AG04449 (cell line): ENCODE measurements around the gene PMEPA1.

Source experiments
- CTCF ChIA-PET: fragments of 350-600 bp; formaldehyde crosslinking; extraction: SDS; loops from one replicate; lab custom pipeline; 2021; ENCODE audit warnings: antibody characterized with exemption; lab: Yijun Ruan, JAX
- POLR2A ChIA-PET: fragments of 400-600, 350-600 bp; formaldehyde crosslinking; extraction: SDS; loops from one replicate; lab custom pipeline; 2020; ENCODE audit warnings: antibody characterized with exemption, inconsistent platforms; lab: Yijun Ruan, JAX
- DNase-seq: peaks from one replicate; pipeline ENCODE4 v3.0.0-alpha.2; 2010; ENCODE audit warnings: low read depth, low spot score
- H3K4me3 ChIP-seq: 2 replicates; pipeline ENCODE4 v1.5.1; 2011; ENCODE audit warnings: low read depth, mild to moderate bottlenecking, control low read depth, low read length
- CTCF ChIP-seq: IDR thresholded peaks from one replicate; pipeline ENCODE4 v1.5.1; 2011; ENCODE audit warnings: mild to moderate bottlenecking, moderate library complexity, low read length, control low read depth, inconsistent platforms; ENCODE audit not compliant: insufficient read depth; ENCODE audit errors: missing control alignments

The PMEPA1 gene

GRCh38 chr20:57705127-57705899, 4.5 kb downstream of the PMEPA1 start:
- no peak for DNase-seq
- CTCF ChIA-PET: no interaction called here
- H3K4me3 ChIP-seq: no peak overlapping the region
- TF ChIP-seq CTCF: no peak
- POLR2A ChIA-PET: no interaction called here

GRCh38 chr20:57704245-57704644, 5.6 kb downstream of the PMEPA1 start:
- ChIA-PET POLR2A (no interaction called here), CTCF (no interaction called here)
- no peak for DNase-seq
- H3K4me3 ChIP-seq: no peak overlapping the region
- no peak for TF ChIP-seq CTCF

- no peak overlapping the region for H3K4me3 ChIP-seq
- no peak for TF ChIP-seq CTCF
- POLR2A ChIA-PET: no interaction called here
- CTCF ChIA-PET: no interaction called here
- DNase-seq: no peak
Observed at GRCh38 chr20:57703013-57703412, 6.8 kb downstream of the PMEPA1 start.

GRCh38 chr20:57702521-57702920, 7.3 kb downstream of the PMEPA1 start:
- no peak overlapping the region for H3K4me3 ChIP-seq
- ChIA-PET POLR2A (no interaction called here), CTCF (interaction anchor here (1.3 kb wide), 1 partner anchor 16 kb away, joined by 3 read pairs; no protein-coding TSS in a partner anchor)
- no peak for DNase-seq
- no peak for TF ChIP-seq CTCF

- DNase-seq: no peak
- POLR2A ChIA-PET: no interaction called here
- CTCF ChIA-PET: interaction anchor here (1.3 kb wide), 1 partner anchor 16 kb away, joined by 3 read pairs; no protein-coding TSS in a partner anchor
- H3K4me3 ChIP-seq: no peak overlapping the region
- no peak for TF ChIP-seq CTCF
Observed at GRCh38 chr20:57702091-57702490, 7.7 kb downstream of the PMEPA1 start.

- CTCF ChIA-PET: interaction anchor here (1.3 kb wide), 1 partner anchor 17 kb away, joined by 3 read pairs; no protein-coding TSS in a partner anchor
- no peak overlapping the region for H3K4me3 ChIP-seq
- no peak for TF ChIP-seq CTCF
- no peak for DNase-seq
- POLR2A ChIA-PET: no interaction called here
Observed at GRCh38 chr20:57701651-57702050, 8.2 kb downstream of the PMEPA1 start.
